ENCODE measurements around the gene NSUN7.

DNA sequence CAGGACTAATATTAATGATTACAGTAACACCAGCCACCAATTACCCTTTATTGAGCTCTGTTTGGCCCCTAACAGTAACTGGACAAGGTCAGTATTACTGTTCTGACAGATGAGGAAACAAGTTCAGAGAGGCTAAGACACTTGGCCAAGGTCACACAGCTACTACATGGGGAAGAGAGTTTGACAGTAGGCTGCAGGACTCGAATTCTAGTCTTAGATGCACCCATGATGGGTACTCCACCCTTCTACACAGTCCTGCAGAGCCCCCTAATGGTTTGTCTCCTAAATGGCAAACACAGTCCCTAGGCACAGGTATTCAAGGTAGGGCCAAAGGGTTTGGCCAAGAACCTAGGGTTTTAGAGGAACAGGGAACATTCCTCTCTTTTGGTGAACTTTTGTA is 93.9 kb downstream of the NSUN7 start:
- TF ChIP-seq, protein P1, sequence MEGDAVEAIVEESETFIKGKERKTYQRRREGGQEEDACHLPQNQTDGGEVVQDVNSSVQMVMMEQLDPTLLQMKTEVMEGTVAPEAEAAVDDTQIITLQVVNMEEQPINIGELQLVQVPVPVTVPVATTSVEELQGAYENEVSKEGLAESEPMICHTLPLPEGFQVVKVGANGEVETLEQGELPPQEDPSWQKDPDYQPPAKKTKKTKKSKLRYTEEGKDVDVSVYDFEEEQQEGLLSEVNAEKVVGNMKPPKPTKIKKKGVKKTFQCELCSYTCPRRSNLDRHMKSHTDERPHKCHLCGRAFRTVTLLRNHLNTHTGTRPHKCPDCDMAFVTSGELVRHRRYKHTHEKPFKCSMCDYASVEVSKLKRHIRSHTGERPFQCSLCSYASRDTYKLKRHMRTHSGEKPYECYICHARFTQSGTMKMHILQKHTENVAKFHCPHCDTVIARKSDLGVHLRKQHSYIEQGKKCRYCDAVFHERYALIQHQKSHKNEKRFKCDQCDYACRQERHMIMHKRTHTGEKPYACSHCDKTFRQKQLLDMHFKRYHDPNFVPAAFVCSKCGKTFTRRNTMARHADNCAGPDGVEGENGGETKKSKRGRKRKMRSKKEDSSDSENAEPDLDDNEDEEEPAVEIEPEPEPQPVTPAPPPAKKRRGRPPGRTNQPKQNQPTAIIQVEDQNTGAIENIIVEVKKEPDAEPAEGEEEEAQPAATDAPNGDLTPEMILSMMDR (IDR thresholded peaks at IDR 0.05), result no peak
- no peak for TF ChIP-seq POLR2A (IDR thresholded peaks at IDR 0.05)

Measured in uterus (tissue), 2 donors.